ENCODE data around the gene ART1.
"Not testable (repeated sequence)": the region's sequence is repeated elsewhere in the genome, so short reads cannot be mapped to it uniquely, and the experiment has no call there.

GRCh38 chr11:3643102-3643546, 1.8 kb upstream of the ART1 start:
- TF ChIP-seq, protein P1, sequence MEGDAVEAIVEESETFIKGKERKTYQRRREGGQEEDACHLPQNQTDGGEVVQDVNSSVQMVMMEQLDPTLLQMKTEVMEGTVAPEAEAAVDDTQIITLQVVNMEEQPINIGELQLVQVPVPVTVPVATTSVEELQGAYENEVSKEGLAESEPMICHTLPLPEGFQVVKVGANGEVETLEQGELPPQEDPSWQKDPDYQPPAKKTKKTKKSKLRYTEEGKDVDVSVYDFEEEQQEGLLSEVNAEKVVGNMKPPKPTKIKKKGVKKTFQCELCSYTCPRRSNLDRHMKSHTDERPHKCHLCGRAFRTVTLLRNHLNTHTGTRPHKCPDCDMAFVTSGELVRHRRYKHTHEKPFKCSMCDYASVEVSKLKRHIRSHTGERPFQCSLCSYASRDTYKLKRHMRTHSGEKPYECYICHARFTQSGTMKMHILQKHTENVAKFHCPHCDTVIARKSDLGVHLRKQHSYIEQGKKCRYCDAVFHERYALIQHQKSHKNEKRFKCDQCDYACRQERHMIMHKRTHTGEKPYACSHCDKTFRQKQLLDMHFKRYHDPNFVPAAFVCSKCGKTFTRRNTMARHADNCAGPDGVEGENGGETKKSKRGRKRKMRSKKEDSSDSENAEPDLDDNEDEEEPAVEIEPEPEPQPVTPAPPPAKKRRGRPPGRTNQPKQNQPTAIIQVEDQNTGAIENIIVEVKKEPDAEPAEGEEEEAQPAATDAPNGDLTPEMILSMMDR (IDR thresholded peaks at IDR 0.05), result not testable (repeated sequence)
- not testable (repeated sequence) for TF ChIP-seq POLR2A (IDR thresholded peaks at IDR 0.05)
